Activated CD8-positive, alpha-beta memory T cell treated with anti-CD3 and anti-CD28 coated beads, Interleukin-2, amount 50 U/mL, for 1 hour (primary cell): ENCODE measurements around the gene COBLL1.

Source experiments
- DNase-seq: peaks from one replicate; pipeline ENCODE4 v3.0.0-alpha.2; 2020; ENCODE audit errors: extremely low read depth

COBLL1 gene

GRCh38 chr2:164688896-164689419 is 152.7 kb downstream of the COBLL1 start:
- no peak for DNase-seq

- DNase-seq = no peak
Measured at GRCh38 chr2:164681009-164681408, 160.6 kb downstream of the COBLL1 start.

GRCh38 chr2:164678631-164679149 is 162.9 kb downstream of the COBLL1 start:
- no peak for DNase-seq

- DNase-seq = no peak
Measured at GRCh38 chr2:164677733-164678132, 163.9 kb downstream of the COBLL1 start.

- no peak for DNase-seq
Measured at GRCh38 chr2:164677271-164677670, 164.4 kb downstream of the COBLL1 start.

- no peak for DNase-seq
Measured at GRCh38 chr2:164675687-164676086, 165.9 kb downstream of the COBLL1 start.

- no peak for DNase-seq
Measured at GRCh38 chr2:164675027-164675426, 166.6 kb downstream of the COBLL1 start.

GRCh38 chr2:164671664-164672396 is 169.8 kb downstream of the COBLL1 start:
- no peak for DNase-seq

- no peak for DNase-seq
Measured at GRCh38 chr2:164669291-164669690, 172.3 kb downstream of the COBLL1 start.

- DNase-seq = no peak
Measured at GRCh38 chr2:164667566-164667965, 174.1 kb downstream of the COBLL1 start.

- no peak for DNase-seq
Measured at GRCh38 chr2:164664070-164664469, 177.6 kb downstream of the COBLL1 start.

- DNase-seq = no peak
Measured at GRCh38 chr2:164662868-164663631, 178.6 kb downstream of the COBLL1 start.

GRCh38 chr2:164662066-164662465 is 179.6 kb downstream of the COBLL1 start:
- no peak for DNase-seq

GRCh38 chr2:164661349-164661748 is 180.3 kb downstream of the COBLL1 start:
- DNase-seq = no peak

GRCh38 chr2:164657129-164657528 is 184.5 kb downstream of the COBLL1 start:
- DNase-seq = no peak

GRCh38 chr2:164655750-164656149 is 185.9 kb downstream of the COBLL1 start:
- no peak for DNase-seq

- no peak for DNase-seq
Measured at GRCh38 chr2:164655336-164655735, 186.3 kb downstream of the COBLL1 start.

GRCh38 chr2:164651361-164651760 is 190.3 kb downstream of the COBLL1 start:
- no peak for DNase-seq

GRCh38 chr2:164644036-164644700 is 197.5 kb downstream of the COBLL1 start:
- no peak for DNase-seq

- DNase-seq = no peak
Measured at GRCh38 chr2:164642946-164643555, 198.6 kb downstream of the COBLL1 start.

- no peak for DNase-seq
Measured at GRCh38 chr2:164642268-164642667, 199.4 kb downstream of the COBLL1 start.
